Suprapubic skin (tissue), 4 donors: ENCODE measurements around the gene ITM2C. TPM values are rescaled to one million over a fixed set of nuclear protein-coding genes. Genes with fewer than 3 reads are reported as not detected.

Experiments
- DNase-seq, 2 donors: peaks; one replicate each; pipeline ENCODE4 v3.0.0-alpha.2; 2019; ENCODE audit warnings: low spot score in 2 of 2
- H3K27ac ChIP-seq: fragments of 200-600 bp; sonication (generic); one replicate; pipeline ENCODE4 v1.5.1; 2019
- H3K27me3 ChIP-seq: fragments of 200-600 bp; sonication (generic); one replicate; pipeline ENCODE4 v1.5.1; 2019
- H3K36me3 ChIP-seq: fragments of 200-600 bp; sonication (generic); one replicate; pipeline ENCODE4 v1.5.1; 2019
- H3K4me1 ChIP-seq: fragments of 200-600 bp; sonication (generic); one replicate; pipeline ENCODE4 v1.5.1; 2019
- H3K4me3 ChIP-seq: fragments of 200-600 bp; sonication (generic); one replicate; pipeline ENCODE4 v1.5.1; 2019; ENCODE audit warnings: mild to moderate bottlenecking
- H3K9me3 ChIP-seq: fragments of 200-600 bp; sonication (generic); one replicate; pipeline ENCODE4 v1.5.1; 2019
- CTCF ChIP-seq, 2 donors: fragments of 200-600 bp in 1 of 2; fragments of 450-650 bp in 1 of 2; sonication (generic) in 1 of 2; IDR thresholded peaks; one replicate each; pipeline ENCODE4 v1.5.1; 2016 to 2019; ENCODE audit warnings: antibody characterized with exemption in 2 of 2, mild to moderate bottlenecking in 1 of 2, moderate library complexity in 1 of 2
- EP300 ChIP-seq: sonication (generic); formaldehyde crosslinking; IDR thresholded peaks from one replicate; pipeline ENCODE4 v1.6.1; 2017; ENCODE audit warnings: antibody characterized with exemption
- POLR2A ChIP-seq, 2 donors: fragments of 450-650 bp; IDR thresholded peaks; one replicate each; pipeline ENCODE4 v1.6.1; 2017; ENCODE audit warnings: antibody characterized with exemption in 2 of 2, mild to moderate bottlenecking in 2 of 2, moderate library complexity in 2 of 2
- POLR2AphosphoS5 ChIP-seq, 3 donors: sonication (generic); formaldehyde crosslinking; IDR thresholded peaks; one replicate each; pipeline ENCODE4 v1.6.1; 2017; ENCODE audit warnings: antibody characterized with exemption in 3 of 3
- WGBS: methylation state at CpG from one replicate; pipeline ENCODE4 v1.1.5; 2018; 5-methylcytosine and 5-hydroxymethylcytosine counted together
- total RNA-seq, 4 donors: library from RNA; depleted of rRNA; stranded (reverse); fragments of >200 nt; gene quantifications; one replicate each; pipeline ENCODE4 v1.1.0, GENCODE V29; 2016

ITM2C gene
- total RNA-seq, 4 donors from 2014 or later: 9.0 to 17.9 (median 11.4) TPM

GRCh38 chr2:230871361-230872150 lies 6.8 kb downstream of the ITM2C start:
- TF ChIP-seq CTCF (IDR thresholded peaks at IDR 0.05) (no peak), POLR2A (IDR thresholded peaks at IDR 0.05) (no peak), EP300 (no peak), POLR2AphosphoS5 (IDR thresholded peaks at IDR 0.05) (no peak)
- DNase-seq: peak in 1 of 2 donors; percentile 56
- H3K9me3 ChIP-seq: no peaks in the 10 kb centered on the region
- no peak overlapping the region for H3K27ac ChIP-seq
- no peak overlapping the region for H3K4me3 ChIP-seq
- no peaks in the 10 kb centered on the region for H3K27me3 ChIP-seq
- whole genome bisulfite sequencing: 89% methylated on average over 3 of the region's 17 CpGs
- no peaks in the 10 kb centered on the region for H3K36me3 ChIP-seq
- H3K4me1 ChIP-seq: peaks cover 18% of the 10 kb centered on the region

- no peak overlapping the region for H3K27ac ChIP-seq
- WGBS: 87% methylated on average over 13 of the region's 14 CpGs
- peaks cover 7% of the 10 kb centered on the region for H3K36me3 ChIP-seq
- no peak for TF ChIP-seq POLR2AphosphoS5 (IDR thresholded peaks at IDR 0.05)
- no peak for TF ChIP-seq EP300
- no peak for TF ChIP-seq CTCF (IDR thresholded peaks at IDR 0.05)
- TF ChIP-seq POLR2A (IDR thresholded peaks at IDR 0.05): no peak
- no peaks in the 10 kb centered on the region for H3K9me3 ChIP-seq
- peaks cover 10% of the 10 kb centered on the region for H3K4me1 ChIP-seq
- DNase-seq: peak in 1 of 2 donors; percentile 67
- no peaks in the 10 kb centered on the region for H3K27me3 ChIP-seq
- no peak overlapping the region for H3K4me3 ChIP-seq
Measured at GRCh38 chr2:230872151-230872967, 7.6 kb downstream of the ITM2C start.

- 90% methylated on average over 16 of the region's 21 CpGs for WGBS
- Histone ChIP-seq H3K4me3 (no peak overlapping the region), H3K27ac (no peak overlapping the region), H3K27me3 (no peaks in the 10 kb centered on the region), H3K9me3 (no peaks in the 10 kb centered on the region), H3K36me3 (peaks cover 8% of the 10 kb centered on the region), H3K4me1 (peaks cover 8% of the 10 kb centered on the region)
- TF ChIP-seq EP300 (no peak), POLR2A (IDR thresholded peaks at IDR 0.05) (no peak), CTCF (IDR thresholded peaks at IDR 0.05) (no peak), POLR2AphosphoS5 (IDR thresholded peaks at IDR 0.05) (no peak)
- peak in 1 of 2 donors; percentile 69 for DNase-seq
Measured at GRCh38 chr2:230872968-230873660, 8.4 kb downstream of the ITM2C start.

- Histone ChIP-seq H3K9me3 (no peaks in the 10 kb centered on the region), H3K36me3 (peaks cover 13% of the 10 kb centered on the region), H3K4me1 (peaks cover 8% of the 10 kb centered on the region), H3K4me3 (no peak overlapping the region), H3K27me3 (no peaks in the 10 kb centered on the region), H3K27ac (no peak overlapping the region)
- WGBS: 90% methylated on average over 12 of the region's 13 CpGs
- DNase-seq: peak in 1 of 2 donors; percentile 75
- TF ChIP-seq POLR2AphosphoS5 (IDR thresholded peaks at IDR 0.05) (no peak), POLR2A (IDR thresholded peaks at IDR 0.05) (no peak), EP300 (no peak), CTCF (IDR thresholded peaks at IDR 0.05) (no peak)
Measured at GRCh38 chr2:230873661-230874401, 9.1 kb downstream of the ITM2C start.
